ENCODE data around the gene HDAC9.

Gene HDAC9

DNA sequence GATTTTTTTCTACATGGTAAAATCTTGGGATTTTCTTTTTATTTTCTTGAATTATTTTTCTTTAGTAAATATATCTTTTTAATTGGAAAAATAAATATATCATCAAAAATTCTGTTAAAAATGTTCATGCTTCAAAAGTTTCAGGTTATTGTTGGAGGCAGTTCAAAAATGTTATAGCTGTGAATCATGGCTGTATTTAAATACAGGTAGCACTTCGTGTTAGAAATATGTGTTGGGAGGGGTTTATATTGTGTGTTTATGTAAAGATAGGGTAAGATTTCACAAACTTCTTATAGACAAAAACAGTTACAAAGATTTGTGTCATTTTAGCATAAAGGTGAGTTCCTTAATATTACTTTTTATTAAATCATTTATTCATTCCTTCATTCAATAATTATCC is 60.4 kb downstream of the HDAC9 start:
- no peaks in the 10 kb centered on the region for H3K9me3 ChIP-seq (ENCODE audit: insufficient read depth, low read length)

DNA sequence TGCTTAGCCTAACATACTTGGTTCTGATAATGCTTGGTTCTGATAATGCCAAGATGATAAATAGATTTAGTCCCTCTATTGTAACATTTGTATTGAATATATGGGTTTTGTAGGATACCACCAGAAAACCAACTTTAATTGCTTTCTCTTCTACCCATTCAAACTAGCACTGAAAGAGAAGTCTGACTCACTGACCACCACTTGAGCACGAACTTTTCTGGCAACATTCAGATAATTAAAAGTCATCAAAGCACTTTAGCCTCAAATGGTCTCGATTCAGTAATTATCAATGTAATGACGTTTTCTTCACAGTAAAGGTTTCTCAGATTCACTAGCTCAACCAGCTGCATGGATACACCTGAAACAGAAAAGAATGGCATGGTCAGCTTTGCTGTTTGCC is 63.0 kb downstream of the HDAC9 start:
- no peak overlapping the region for H3K9ac ChIP-seq (ENCODE audit: low read length)
- H3K36me3 ChIP-seq (replicated peaks; ENCODE audit: low read depth, low read length), result no peaks in the 10 kb centered on the region
- no peaks in the 10 kb centered on the region for H3K27me3 ChIP-seq (ENCODE audit: low read depth, low read length)
- H3K4me3 ChIP-seq (ENCODE audit: low read length), result no peak overlapping the region
- H3K79me2 ChIP-seq (ENCODE audit: low read length), result no peaks in the 10 kb centered on the region
- no peaks in the 10 kb centered on the region for H4K20me1 ChIP-seq (ENCODE audit: insufficient read depth, low read length)
- no peak overlapping the region for H3K27ac ChIP-seq (ENCODE audit: low read length)
- no peaks in the 10 kb centered on the region for H3K9me3 ChIP-seq (ENCODE audit: insufficient read depth, low read length)
- H3K4me1 ChIP-seq (ENCODE audit: low read length), result peaks cover 5% of the 10 kb centered on the region
- H2AFZ ChIP-seq (ENCODE audit: low read depth, low read length), result no peak overlapping the region
- TF ChIP-seq EZH2phosphoT487 (IDR thresholded peaks at IDR 0.05; ENCODE audit: low read depth), result no peak
- TF ChIP-seq, protein P1, sequence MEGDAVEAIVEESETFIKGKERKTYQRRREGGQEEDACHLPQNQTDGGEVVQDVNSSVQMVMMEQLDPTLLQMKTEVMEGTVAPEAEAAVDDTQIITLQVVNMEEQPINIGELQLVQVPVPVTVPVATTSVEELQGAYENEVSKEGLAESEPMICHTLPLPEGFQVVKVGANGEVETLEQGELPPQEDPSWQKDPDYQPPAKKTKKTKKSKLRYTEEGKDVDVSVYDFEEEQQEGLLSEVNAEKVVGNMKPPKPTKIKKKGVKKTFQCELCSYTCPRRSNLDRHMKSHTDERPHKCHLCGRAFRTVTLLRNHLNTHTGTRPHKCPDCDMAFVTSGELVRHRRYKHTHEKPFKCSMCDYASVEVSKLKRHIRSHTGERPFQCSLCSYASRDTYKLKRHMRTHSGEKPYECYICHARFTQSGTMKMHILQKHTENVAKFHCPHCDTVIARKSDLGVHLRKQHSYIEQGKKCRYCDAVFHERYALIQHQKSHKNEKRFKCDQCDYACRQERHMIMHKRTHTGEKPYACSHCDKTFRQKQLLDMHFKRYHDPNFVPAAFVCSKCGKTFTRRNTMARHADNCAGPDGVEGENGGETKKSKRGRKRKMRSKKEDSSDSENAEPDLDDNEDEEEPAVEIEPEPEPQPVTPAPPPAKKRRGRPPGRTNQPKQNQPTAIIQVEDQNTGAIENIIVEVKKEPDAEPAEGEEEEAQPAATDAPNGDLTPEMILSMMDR (IDR thresholded peaks at IDR 0.05; ENCODE audit: low read depth, low read length), result no peak
- no peak overlapping the region for H3K4me2 ChIP-seq (ENCODE audit: low read length)

More for the DNA sequence above, 60.4 kb downstream of the HDAC9 start:
- H4K20me1 ChIP-seq (ENCODE audit: insufficient read depth, low read length), result no peaks in the 10 kb centered on the region
- no peak for TF ChIP-seq EZH2phosphoT487 (IDR thresholded peaks at IDR 0.05; ENCODE audit: low read depth)
- no peak overlapping the region for H3K9ac ChIP-seq (ENCODE audit: low read length)
- H3K36me3 ChIP-seq (replicated peaks; ENCODE audit: low read depth, low read length), result no peaks in the 10 kb centered on the region
- peaks cover 21% of the 10 kb centered on the region for H3K4me1 ChIP-seq (ENCODE audit: low read length)
- no peak overlapping the region for H3K4me2 ChIP-seq (ENCODE audit: low read length)
- H3K79me2 ChIP-seq (ENCODE audit: low read length), result no peaks in the 10 kb centered on the region
- H3K27ac ChIP-seq (ENCODE audit: low read length), result no peak overlapping the region
- H2AFZ ChIP-seq (ENCODE audit: low read depth, low read length), result no peak overlapping the region
- H3K4me3 ChIP-seq (ENCODE audit: low read length), result no peak overlapping the region
- no peaks in the 10 kb centered on the region for H3K27me3 ChIP-seq (ENCODE audit: low read depth, low read length)

DNA sequence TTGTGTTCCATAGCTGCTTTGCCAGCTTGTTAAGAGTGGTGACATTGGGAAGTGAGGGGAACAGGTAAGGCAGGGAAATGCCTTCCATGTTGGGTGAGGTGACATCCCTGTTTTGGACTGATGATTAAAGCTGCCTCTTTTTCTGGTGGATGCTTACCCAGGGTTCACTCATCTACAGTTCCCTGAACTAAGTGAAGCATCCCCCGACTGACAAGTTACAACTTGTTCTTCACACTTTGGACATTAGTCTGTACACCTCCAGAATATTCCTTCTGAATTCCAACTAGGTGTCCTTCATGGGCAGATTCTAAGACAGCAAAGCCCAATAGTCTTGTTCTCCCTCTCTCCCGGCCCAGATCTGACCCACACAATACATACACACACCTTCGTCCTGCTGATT is 63.4 kb downstream of the HDAC9 start:
- H3K27ac ChIP-seq (ENCODE audit: low read length), result no peak overlapping the region
- H3K36me3 ChIP-seq (replicated peaks; ENCODE audit: low read depth, low read length), result no peaks in the 10 kb centered on the region
- H3K4me2 ChIP-seq (ENCODE audit: low read length), result no peak overlapping the region
- no peaks in the 10 kb centered on the region for H3K27me3 ChIP-seq (ENCODE audit: low read depth, low read length)
- H3K9me3 ChIP-seq (ENCODE audit: insufficient read depth, low read length), result no peaks in the 10 kb centered on the region
- no peak overlapping the region for H2AFZ ChIP-seq (ENCODE audit: low read depth, low read length)
- H3K4me3 ChIP-seq (ENCODE audit: low read length), result no peak overlapping the region
- H3K4me1 ChIP-seq (ENCODE audit: low read length), result peaks cover under 1% of the 10 kb centered on the region
- no peak for TF ChIP-seq EZH2phosphoT487 (IDR thresholded peaks at IDR 0.05; ENCODE audit: low read depth)
- TF ChIP-seq, protein P1 (IDR thresholded peaks at IDR 0.05; ENCODE audit: low read depth, low read length), result no peak
- H3K9ac ChIP-seq (ENCODE audit: low read length), result no peak overlapping the region
- no peaks in the 10 kb centered on the region for H4K20me1 ChIP-seq (ENCODE audit: insufficient read depth, low read length)
- no peaks in the 10 kb centered on the region for H3K79me2 ChIP-seq (ENCODE audit: low read length)

DNA sequence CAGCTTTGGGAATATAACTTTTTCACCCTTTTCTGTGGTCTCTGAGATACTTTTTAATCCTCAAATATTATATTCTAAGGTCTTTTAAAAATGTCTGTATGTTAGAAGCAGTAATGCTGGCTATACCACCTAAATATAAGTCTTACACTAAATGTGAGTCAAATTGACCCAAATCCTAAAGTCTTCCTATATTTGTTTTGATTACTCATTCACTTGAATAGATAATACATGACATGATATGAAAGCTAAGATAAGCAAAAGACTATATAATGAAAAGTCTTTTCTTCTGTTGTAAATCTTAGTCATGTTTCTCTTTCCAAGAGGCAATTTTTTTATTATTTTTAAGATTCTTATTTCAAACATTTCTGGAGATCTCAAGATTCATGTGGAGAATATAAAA is 64.2 kb downstream of the HDAC9 start:
- no peaks in the 10 kb centered on the region for H3K79me2 ChIP-seq (ENCODE audit: low read length)
- H3K4me2 ChIP-seq (ENCODE audit: low read length), result no peak overlapping the region
- TF ChIP-seq, protein P1 (IDR thresholded peaks at IDR 0.05; ENCODE audit: low read depth, low read length), result no peak
- no peak for TF ChIP-seq EZH2phosphoT487 (IDR thresholded peaks at IDR 0.05; ENCODE audit: low read depth)
- no peaks in the 10 kb centered on the region for H3K27me3 ChIP-seq (ENCODE audit: low read depth, low read length)
- no peak overlapping the region for H3K27ac ChIP-seq (ENCODE audit: low read length)
- no peaks in the 10 kb centered on the region for H4K20me1 ChIP-seq (ENCODE audit: insufficient read depth, low read length)
- H3K9me3 ChIP-seq (ENCODE audit: insufficient read depth, low read length), result no peaks in the 10 kb centered on the region
- H3K9ac ChIP-seq (ENCODE audit: low read length), result no peak overlapping the region
- no peak overlapping the region for H3K4me3 ChIP-seq (ENCODE audit: low read length)
- H2AFZ ChIP-seq (ENCODE audit: low read depth, low read length), result no peak overlapping the region
- H3K4me1 ChIP-seq (ENCODE audit: low read length), result no peaks in the 10 kb centered on the region
- no peaks in the 10 kb centered on the region for H3K36me3 ChIP-seq (replicated peaks; ENCODE audit: low read depth, low read length)

DNA sequence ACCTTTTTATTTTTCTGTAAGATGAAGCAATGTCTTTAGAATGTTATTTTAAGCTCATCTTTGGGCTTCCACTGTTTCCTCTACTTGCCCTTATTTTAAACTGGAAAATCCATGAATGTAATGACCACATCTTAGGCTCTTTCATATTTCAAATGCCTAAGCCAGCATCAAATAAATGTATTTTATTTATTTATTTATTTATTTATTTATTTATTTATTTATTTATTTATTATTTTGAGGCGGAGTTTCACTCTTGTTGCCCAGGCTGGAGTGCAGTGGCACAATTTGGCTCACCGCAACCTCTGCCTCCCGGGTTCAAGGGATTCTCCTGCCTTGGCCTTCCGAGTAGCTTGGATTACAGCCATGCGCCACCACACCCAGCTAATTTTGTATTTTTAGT is 69.2 kb downstream of the HDAC9 start:
- TF ChIP-seq EZH2phosphoT487 (IDR thresholded peaks at IDR 0.05; ENCODE audit: low read depth), result no peak
- TF ChIP-seq, protein P1 (IDR thresholded peaks at IDR 0.05; ENCODE audit: low read depth, low read length), result no peak
- H2AFZ ChIP-seq (ENCODE audit: low read depth, low read length), result no peak overlapping the region
- no peak overlapping the region for H3K9ac ChIP-seq (ENCODE audit: low read length)
- no peaks in the 10 kb centered on the region for H3K9me3 ChIP-seq (ENCODE audit: insufficient read depth, low read length)
- H3K79me2 ChIP-seq (ENCODE audit: low read length), result no peaks in the 10 kb centered on the region
- no peaks in the 10 kb centered on the region for H4K20me1 ChIP-seq (ENCODE audit: insufficient read depth, low read length)
- H3K4me2 ChIP-seq (ENCODE audit: low read length), result no peak overlapping the region
- H3K27me3 ChIP-seq (ENCODE audit: low read depth, low read length), result no peaks in the 10 kb centered on the region
- no peak overlapping the region for H3K4me3 ChIP-seq (ENCODE audit: low read length)
- H3K36me3 ChIP-seq (replicated peaks; ENCODE audit: low read depth, low read length), result no peaks in the 10 kb centered on the region
- H3K4me1 ChIP-seq (ENCODE audit: low read length), result peaks cover 33% of the 10 kb centered on the region
- no peak overlapping the region for H3K27ac ChIP-seq (ENCODE audit: low read length)

All from OCI-LY3 (cell line).